Measurements from ENCODE around the gene BEAN1. TPM values are rescaled to one million over a fixed set of nuclear protein-coding genes. Genes with fewer than 3 reads are reported as not detected.

The BEAN1 gene
- polyA plus RNA-seq, 3 donors: 0.12 to 0.81 TPM; not detected in 1

- WGBS (ENCODE audit: insufficient coverage): 100% methylated on average over 1 of the region's 3 CpGs
- no peaks in the 10 kb centered on the region for H3K9me3 Mint-ChIP-seq
- no peaks in the 10 kb centered on the region for H4K20me1 ChIP-seq (ENCODE audit: insufficient read depth, low read length)
Observed at GRCh38 chr16:66399031-66399430, 28.1 kb upstream of the BEAN1 start.

GRCh38 chr16:66399930-66400329 lies 27.2 kb upstream of the BEAN1 start:
- H4K20me1 ChIP-seq (ENCODE audit: insufficient read depth, low read length): no peaks in the 10 kb centered on the region
- no peak overlapping the region for H3K27ac ChIP-seq (ENCODE audit: low read depth in 1 of 2, low read length in 2 of 2)
- H3K79me2 ChIP-seq (ENCODE audit: insufficient read depth, low read length): no peaks in the 10 kb centered on the region
- no peaks in the 10 kb centered on the region for H3K4me1 ChIP-seq (ENCODE audit: control insufficient read depth in 1 of 2, insufficient read depth in 2 of 2, low read length in 2 of 2)
- no peaks in the 10 kb centered on the region for H3K36me3 Mint-ChIP-seq
- H3K9me3 Mint-ChIP-seq: peaks cover 0 to 3% (median 2%) of the 10 kb centered on the region in 7 donors
- H3K9ac ChIP-seq (ENCODE audit: insufficient read depth, low read length, poor library complexity, severe bottlenecking): no peak overlapping the region
- H3K27ac Mint-ChIP-seq: no peak overlapping the region
- H3K36me3 ChIP-seq (replicated peaks in 1 of 2; ENCODE audit: control insufficient read depth in 1 of 2, insufficient read depth in 2 of 2, low read length in 2 of 2): no peaks in the 10 kb centered on the region
- DNase-seq: no peak
- WGBS (ENCODE audit: insufficient coverage): 96% methylated on average over 2 of the region's 3 CpGs
- intact Hi-C loops (cut with micrococcal nuclease): loop anchor here in 1 of 2 donors (10.0 kb wide), 1 partner anchor 345 kb away; no protein-coding TSS in a partner anchor
- no peaks in the 10 kb centered on the region for H3K4me1 Mint-ChIP-seq
- H3K27me3 ChIP-seq (ENCODE audit: control insufficient read depth in 2 of 2, insufficient read depth in 2 of 2, low read length in 2 of 2): no peaks in the 10 kb centered on the region
- H3K27me3 Mint-ChIP-seq (ENCODE audit: low read depth in 3 of 3): peaks cover 2 to 10% (median 5%) of the 10 kb centered on the region in 3 donors
- TF ChIP-seq CTCF (IDR thresholded peaks at IDR 0.05): no peak
- no peak overlapping the region for H2AFZ ChIP-seq (ENCODE audit: insufficient read depth, low read depth, low read length, poor library complexity, severe bottlenecking)
- no peak overlapping the region for H3K4me2 ChIP-seq (replicated peaks; ENCODE audit: extremely low read depth, low read length, poor library complexity, severe bottlenecking)
- no peaks in the 10 kb centered on the region for H3K9me3 ChIP-seq (replicated peaks in 1 of 2; ENCODE audit: control insufficient read depth in 1 of 2, insufficient read depth in 1 of 2, low read length in 2 of 2)
- H3K4me3 Mint-ChIP-seq: no peak overlapping the region
- no peak overlapping the region for H3K4me3 ChIP-seq (replicated peaks in 1 of 3; ENCODE audit: low read depth in 2 of 3, low read length in 3 of 3)

More at GRCh38 chr16:66399031-66399430, 28.1 kb upstream of the BEAN1 start:
- Histone ChIP-seq H3K27me3 (ENCODE audit: control insufficient read depth in 2 of 2, insufficient read depth in 2 of 2, low read length in 2 of 2) (no peaks in the 10 kb centered on the region), H3K79me2 (ENCODE audit: insufficient read depth, low read length) (no peaks in the 10 kb centered on the region), H2AFZ (ENCODE audit: insufficient read depth, low read depth, low read length, poor library complexity, severe bottlenecking) (no peak overlapping the region), H3K27ac (ENCODE audit: low read depth in 1 of 2, low read length in 2 of 2) (no peak overlapping the region), H3K9me3 (replicated peaks in 1 of 2; ENCODE audit: control insufficient read depth in 1 of 2, insufficient read depth in 1 of 2, low read length in 2 of 2) (no peaks in the 10 kb centered on the region), H3K4me3 (replicated peaks in 1 of 3; ENCODE audit: low read depth in 2 of 3, low read length in 3 of 3) (no peak overlapping the region), H3K4me2 (replicated peaks; ENCODE audit: extremely low read depth, low read length, poor library complexity, severe bottlenecking) (no peak overlapping the region), H3K9ac (ENCODE audit: insufficient read depth, low read length, poor library complexity, severe bottlenecking) (no peak overlapping the region), H3K36me3 (replicated peaks in 1 of 2; ENCODE audit: control insufficient read depth in 1 of 2, insufficient read depth in 2 of 2, low read length in 2 of 2) (no peaks in the 10 kb centered on the region), H3K4me1 (ENCODE audit: control insufficient read depth in 1 of 2, insufficient read depth in 2 of 2, low read length in 2 of 2) (no peaks in the 10 kb centered on the region)
- Mint-ChIP-seq H3K27ac (no peak overlapping the region), H3K27me3 (ENCODE audit: low read depth in 3 of 3) (peaks cover 2 to 10% (median 3%) of the 10 kb centered on the region in 3 donors), H3K4me3 (no peak overlapping the region), H3K4me1 (no peaks in the 10 kb centered on the region), H3K36me3 (no peaks in the 10 kb centered on the region)
- DNase-seq: no peak
- no peak for TF ChIP-seq CTCF (IDR thresholded peaks at IDR 0.05)
- intact Hi-C loops (cut with micrococcal nuclease): no loop called here
